CD4-positive, alpha-beta T cell treated with Interleukin-4 for 4 hours (primary cell): ENCODE results near the gene MAP2K5.

Experiments
- DNase-seq: peaks from one replicate; pipeline ENCODE4 v3.0.0-alpha.2; 2020

Gene MAP2K5

GRCh38 chr15:67828969-67829646 is 286.6 kb downstream of the MAP2K5 start:
- no peak for DNase-seq

- no peak for DNase-seq
Measured at GRCh38 chr15:67829647-67830504, 287.4 kb downstream of the MAP2K5 start.

- no peak for DNase-seq
Measured at GRCh38 chr15:67831363-67831762, 288.9 kb downstream of the MAP2K5 start.

- DNase-seq = no peak
Measured at GRCh38 chr15:67832031-67832551, 289.6 kb downstream of the MAP2K5 start.

GRCh38 chr15:67832897-67833709 is 290.6 kb downstream of the MAP2K5 start:
- DNase-seq = no peak

GRCh38 chr15:67833710-67834511 is 291.4 kb downstream of the MAP2K5 start:
- DNase-seq = no peak

GRCh38 chr15:67834581-67835296 is 292.2 kb downstream of the MAP2K5 start:
- no peak for DNase-seq

GRCh38 chr15:67835297-67836133 is 293.0 kb downstream of the MAP2K5 start:
- DNase-seq = no peak

- no peak for DNase-seq
Measured at GRCh38 chr15:67836134-67836455, 293.6 kb downstream of the MAP2K5 start.

- DNase-seq = peak; percentile 49
Measured at GRCh38 chr15:67836477-67836876, 294.0 kb downstream of the MAP2K5 start.

- no peak for DNase-seq
Measured at GRCh38 chr15:67836955-67837354, 294.5 kb downstream of the MAP2K5 start.

- DNase-seq = no peak
Measured at GRCh38 chr15:67838789-67839332, 296.4 kb downstream of the MAP2K5 start.

- no peak for DNase-seq
Measured at GRCh38 chr15:67839499-67839928, 297.0 kb downstream of the MAP2K5 start.

GRCh38 chr15:67839929-67840748 is 297.6 kb downstream of the MAP2K5 start, which contains the start of gene RNU6-1:
Gene RNU6-1, minus strand, starts transcription at chr15:67840045.
- DNase-seq = peak; percentile 97

GRCh38 chr15:67840749-67841512 is 298.4 kb downstream of the MAP2K5 start:
- no peak for DNase-seq

GRCh38 chr15:67841513-67841762 is 298.9 kb downstream of the MAP2K5 start:
- DNase-seq = no peak

- DNase-seq = no peak
Measured at GRCh38 chr15:67843092-67843501, 300.6 kb downstream of the MAP2K5 start.

GRCh38 chr15:67843571-67844387 is 301.3 kb downstream of the MAP2K5 start:
- no peak for DNase-seq
